SK-N-SH (cell line): ENCODE data around the gene MAST4. TPM values are rescaled to one million over a fixed set of nuclear protein-coding genes. Genes with fewer than 3 reads are reported as not detected.

Experiments used
- CTCF ChIA-PET: fragments of 300-600, 350-600 bp; formaldehyde crosslinking; extraction: SDS; loops from one replicate; lab custom pipeline; 2021; lab: Yijun Ruan, JAX
- POLR2A ChIA-PET: fragments of 350-600 bp; sonication (Branson Sonifier 250); formaldehyde crosslinking; extraction: SDS; loops from one replicate; lab custom pipeline; 2020; ENCODE audit warnings: antibody characterized with exemption, inconsistent platforms; lab: Yijun Ruan, JAX
- DNase-seq: peaks from one replicate; pipeline ENCODE4 v3.0.0; 2012
- H2AFZ ChIP-seq: fragments of 200-600 bp; sonication (generic); 2 replicates; pipeline ENCODE4 v1.8.1; 2016; ENCODE audit warnings: antibody characterized with exemption, mild to moderate bottlenecking, low read depth
- H3F3A ChIP-seq: fragments of 200-600 bp; sonication (generic); replicated peaks from 2 replicates; pipeline ENCODE3; 2016; ENCODE audit warnings: antibody characterized with exemption, mild to moderate bottlenecking; ENCODE audit not compliant: insufficient read depth
- H3K27ac ChIP-seq, 2 experiments: fragments of 200-500 bp in 1 of 2; fragments of 200-600 bp in 1 of 2; sonication (Bioruptor generic) in 1 of 2; sonication (generic), shearing (Covaris generic) in 1 of 2; 2 replicates each; pipeline versions ENCODE4 v1.5.1 to v1.6.1; 2014 to 2016; ENCODE audit warnings: low read depth in 2 of 2, inconsistent platforms in 1 of 2, low read length in 1 of 2, mild to moderate bottlenecking in 1 of 2, mixed read lengths in 1 of 2
- H3K27me3 ChIP-seq: fragments of 200-600 bp; sonication (generic), shearing (Covaris generic); 2 replicates; pipeline ENCODE4 v1.6.1; 2016; ENCODE audit warnings: mixed run types; ENCODE audit not compliant: insufficient read depth
- H3K36me3 ChIP-seq, 2 experiments: fragments of 200-500 bp in 1 of 2; fragments of 200-600 bp in 1 of 2; sonication (Bioruptor generic) in 1 of 2; sonication (generic) in 1 of 2; replicated peaks in 1 of 2; 2 replicates each; pipeline versions ENCODE3 to v1.5.1; 2014 to 2016; ENCODE audit warnings: low read length in 1 of 2, mild to moderate bottlenecking in 1 of 2; ENCODE audit not compliant: insufficient read depth in 2 of 2, control insufficient read depth in 1 of 2
- H3K4me1 ChIP-seq, 2 experiments: fragments of 200-500 bp in 1 of 2; fragments of 200-600 bp in 1 of 2; sonication (Bioruptor generic) in 1 of 2; sonication (generic), shearing (Covaris generic) in 1 of 2; 2 replicates each; pipeline versions ENCODE4 v1.5.1 to v1.6.1; 2014 to 2016; ENCODE audit warnings: low read depth in 1 of 2, low read length in 1 of 2, mixed run types in 1 of 2; ENCODE audit not compliant: insufficient read depth in 2 of 2, control insufficient read depth in 1 of 2
- H3K4me2 ChIP-seq: fragments of 200-600 bp; sonication (generic), shearing (Covaris generic); 2 replicates; pipeline ENCODE4 v1.6.1; 2017; ENCODE audit warnings: mixed run types
- H3K4me3 ChIP-seq, 2 experiments: fragments of 200-500 bp in 1 of 2; fragments of 200-600 bp in 1 of 2; sonication (Bioruptor generic) in 1 of 2; sonication (generic), shearing (Covaris generic) in 1 of 2; 2 replicates each; pipeline versions ENCODE4 v1.5.1 to v1.8.1; 2014 to 2016; ENCODE audit warnings: low read depth in 2 of 2, inconsistent platforms in 1 of 2, low read length in 1 of 2, mild to moderate bottlenecking in 1 of 2, mixed read lengths in 1 of 2, moderate library complexity in 1 of 2
- H3K79me2 ChIP-seq: fragments of 200-600 bp; sonication (generic); 2 replicates; pipeline ENCODE4 v1.8.1; 2017; ENCODE audit warnings: mild to moderate bottlenecking; ENCODE audit not compliant: insufficient read depth
- H3K9ac ChIP-seq: fragments of 200-600 bp; sonication (generic); 2 replicates; pipeline ENCODE4 v1.6.1; 2017; ENCODE audit warnings: mixed run types
- H3K9me2 ChIP-seq: fragments of 200-600 bp; sonication (generic); 2 replicates; pipeline ENCODE4 v1.6.1; 2017; ENCODE audit warnings: mixed run types
- H3K9me3 ChIP-seq: fragments of 200-600 bp; sonication (generic); 2 replicates; pipeline ENCODE4 v1.6.1; 2017; ENCODE audit warnings: mixed run types, mild to moderate bottlenecking, moderate library complexity
- H4K20me1 ChIP-seq: fragments of 200-600 bp; sonication (generic); 2 replicates; pipeline ENCODE4 v1.6.1; 2017; ENCODE audit warnings: mild to moderate bottlenecking, mixed run types; ENCODE audit not compliant: insufficient read depth
- CHD2 ChIP-seq: fragments of 150-350 bp; IDR thresholded peaks from 2 replicates; pipeline ENCODE4 v1.6.1; 2018; ENCODE audit warnings: low read length; ENCODE audit not compliant: partially characterized antibody
- CTCF ChIP-seq: fragments of 200-600 bp; sonication (generic); IDR thresholded peaks from 2 replicates; pipeline ENCODE4 v1.6.1; 2017; ENCODE audit warnings: antibody characterized with exemption, mild to moderate bottlenecking, moderate library complexity
- ELF1 ChIP-seq: IDR thresholded peaks from 2 replicates; pipeline ENCODE4 v1.4.0; 2012
- EZH2phosphoT487 ChIP-seq: fragments of 200-600 bp; sonication (generic); IDR thresholded peaks from 2 replicates; pipeline ENCODE4 v1.6.1; 2017; ENCODE audit warnings: low read depth, mixed run types, mild to moderate bottlenecking, antibody characterized with exemption, moderate library complexity, borderline replicate concordance
- FOSL2 ChIP-seq: IDR thresholded peaks from 2 replicates; pipeline ENCODE4 v1.4.0; 2012; ENCODE audit warnings: low read depth, mild to moderate bottlenecking, moderate library complexity, borderline replicate concordance
- FOXJ3 ChIP-seq: sonication (generic); formaldehyde crosslinking; IDR thresholded peaks from 2 replicates; pipeline ENCODE4 v1.5.1; 2020; ENCODE audit warnings: mild to moderate bottlenecking, missing genetic modification reagents
- FOXM1 ChIP-seq: IDR thresholded peaks from 2 replicates; pipeline ENCODE4 v1.4.0; 2012; ENCODE audit warnings: low read depth, mild to moderate bottlenecking
- GABPA ChIP-seq: IDR thresholded peaks from 2 replicates; pipeline ENCODE4 v1.4.0; 2012; ENCODE audit warnings: low read depth, mild to moderate bottlenecking
- GATA2 ChIP-seq: sonication (generic); formaldehyde crosslinking; IDR thresholded peaks from 2 replicates; pipeline ENCODE4 v1.5.0; 2020; ENCODE audit warnings: mild to moderate bottlenecking, missing genetic modification reagents
- IRF3 ChIP-seq: fragments of 150-350 bp; IDR thresholded peaks from 2 replicates; pipeline ENCODE4 v1.6.1; 2016; ENCODE audit warnings: mild to moderate bottlenecking, low read depth, low read length
- JUND ChIP-seq: IDR thresholded peaks from 2 replicates; pipeline ENCODE4 v1.4.0; 2012
- MEF2A ChIP-seq: IDR thresholded peaks from 2 replicates; pipeline ENCODE4 v1.4.0; 2012; ENCODE audit warnings: low read depth, borderline replicate concordance
- MXI1 ChIP-seq: IDR thresholded peaks from 2 replicates; pipeline ENCODE4 v1.6.1; 2012; ENCODE audit warnings: mild to moderate bottlenecking, low read depth, low read length, improper control_type of control experiment
- NFIC ChIP-seq: IDR thresholded peaks from 2 replicates; pipeline ENCODE4 v1.4.0; 2012; ENCODE audit warnings: borderline replicate concordance
- NRF1 ChIP-seq: IDR thresholded peaks from 2 replicates; pipeline ENCODE4 v1.6.1; 2012; ENCODE audit warnings: low read depth, mild to moderate bottlenecking, low read length
- POLR2AphosphoS5 ChIP-seq: IDR thresholded peaks from 2 replicates; pipeline ENCODE4 v1.6.1; 2012; ENCODE audit warnings: low read depth, low read length
- RAD21 ChIP-seq: IDR thresholded peaks from 2 replicates; pipeline ENCODE4 v1.6.1; 2012; ENCODE audit warnings: mild to moderate bottlenecking, low read length
- RCOR1 ChIP-seq: fragments of 150-350 bp; IDR thresholded peaks from 2 replicates; pipeline ENCODE4 v1.6.1; 2017; ENCODE audit warnings: antibody characterized with exemption, low read length
- RFX5 ChIP-seq: IDR thresholded peaks from 2 replicates; pipeline ENCODE4 v1.6.1; 2012; ENCODE audit warnings: mild to moderate bottlenecking, improper control_type of control experiment, low read length
- RXRA ChIP-seq: IDR thresholded peaks from 2 replicates; pipeline ENCODE4 v1.4.0; 2012; ENCODE audit warnings: low read depth, mild to moderate bottlenecking, borderline replicate concordance
- SMC3 ChIP-seq: IDR thresholded peaks from 2 replicates; pipeline ENCODE4 v1.6.1; 2012; ENCODE audit warnings: low read depth, low read length, improper control_type of control experiment
- TAF1 ChIP-seq: IDR thresholded peaks from 2 replicates; pipeline ENCODE4 v1.6.1; 2012; ENCODE audit warnings: low read depth, mild to moderate bottlenecking, low read length, moderate library complexity, borderline replicate concordance
- TCF12 ChIP-seq: IDR thresholded peaks from 2 replicates; pipeline ENCODE4 v1.4.0; 2012
- TEAD4 ChIP-seq: IDR thresholded peaks from 2 replicates; pipeline ENCODE4 v1.4.0; 2012; ENCODE audit warnings: mild to moderate bottlenecking, borderline replicate concordance; ENCODE audit not compliant: insufficient read depth
- WGBS: methylation state at CpG from one replicate; pipeline ENCODE4 v1.1.6; 2017; ENCODE audit warnings: low lambda C conversion rate; 5-methylcytosine and 5-hydroxymethylcytosine counted together
- polyA plus RNA-seq, 3 experiments: library from polyadenylated mRNA; depleted of rRNA; stranded (reverse); fragments of >200 nt; gene quantifications; 2 replicates each; pipeline ENCODE4 v1.2.3, GENCODE V29; 2012
- TF ChIP-seq, protein P1 (sequence below): IDR thresholded peaks from 2 replicates; pipeline ENCODE4; 2012
- TF ChIP-seq, protein P2 (sequence below): IDR thresholded peaks from 2 replicates; pipeline ENCODE4 v1.4.0; 2012; ENCODE audit warnings: low read depth

The MAST4 gene
- polyA plus RNA-seq, 1 of the 3 experiments (the other 2 are of a cell fraction): 2.2 TPM

- Histone ChIP-seq H2AFZ (no peak within 1 kb of the TSS), H3K9ac (no peak within 1 kb of the TSS), H3K4me3 (no peak within 1 kb of the TSS), H3F3A (no peaks in the 10 kb centered on the region), H4K20me1 (no peaks in the 10 kb centered on the region), H3K36me3 (no peaks in the 10 kb centered on the region)
- no peak for DNase-seq
- CTCF ChIA-PET: interaction anchor here (0.6 to 1.2 kb wide), 2 partner anchors 12 to 37 kb away, joined by 3 to 5 read pairs; no protein-coding TSS in a partner anchor
- no peak for TF ChIP-seq TCF12
- no peak for TF ChIP-seq JUND
- TF ChIP-seq NFIC: no peak
- no peak for TF ChIP-seq POLR2AphosphoS5
- TF ChIP-seq NRF1: no peak
- TF ChIP-seq CHD2: no peak
- no peak for TF ChIP-seq TAF1
- no peak for TF ChIP-seq IRF3
- TF ChIP-seq TEAD4: no peak
- no peak for TF ChIP-seq FOSL2
- TF ChIP-seq SMC3: no peak
- no peak for TF ChIP-seq ELF1
- TF ChIP-seq, protein P1, sequence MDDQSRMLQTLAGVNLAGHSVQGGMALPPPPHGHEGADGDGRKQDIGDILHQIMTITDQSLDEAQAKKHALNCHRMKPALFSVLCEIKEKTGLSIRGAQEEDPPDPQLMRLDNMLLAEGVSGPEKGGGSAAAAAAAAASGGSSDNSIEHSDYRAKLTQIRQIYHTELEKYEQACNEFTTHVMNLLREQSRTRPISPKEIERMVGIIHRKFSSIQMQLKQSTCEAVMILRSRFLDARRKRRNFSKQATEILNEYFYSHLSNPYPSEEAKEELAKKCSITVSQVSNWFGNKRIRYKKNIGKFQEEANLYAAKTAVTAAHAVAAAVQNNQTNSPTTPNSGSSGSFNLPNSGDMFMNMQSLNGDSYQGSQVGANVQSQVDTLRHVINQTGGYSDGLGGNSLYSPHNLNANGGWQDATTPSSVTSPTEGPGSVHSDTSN: no peak
- no peak for TF ChIP-seq RAD21
- no peak for TF ChIP-seq GATA2 (CRISPR knock-in tag)
- TF ChIP-seq, all 33 proteins: peak for 0
- Histone ChIP-seq H3K27me3 (no peaks in the 10 kb centered on the region), H3K79me2 (no peaks in the 10 kb centered on the region), H3K4me1 (no peaks in the 10 kb centered on the region; a peak in 1 of 4 replicates), H3K27ac (no peak within 1 kb of the TSS), H3K4me2 (no peak within 1 kb of the TSS), H3K9me3 (no peaks in the 10 kb centered on the region), H3K9me2 (no peaks in the 10 kb centered on the region)
- POLR2A ChIA-PET: no interaction called here
- 78% methylated on average over 5 of the region's 5 CpGs for WGBS
These were observed 600.4 kb downstream of the MAST4 start, which contains the start of gene CD180 for GRCh38 chr5:67196537-67197059. Gene CD180 (minus strand): TSS chr5:67196799. CDS start chr5:67196641, 158 bp downstream.

DNA sequence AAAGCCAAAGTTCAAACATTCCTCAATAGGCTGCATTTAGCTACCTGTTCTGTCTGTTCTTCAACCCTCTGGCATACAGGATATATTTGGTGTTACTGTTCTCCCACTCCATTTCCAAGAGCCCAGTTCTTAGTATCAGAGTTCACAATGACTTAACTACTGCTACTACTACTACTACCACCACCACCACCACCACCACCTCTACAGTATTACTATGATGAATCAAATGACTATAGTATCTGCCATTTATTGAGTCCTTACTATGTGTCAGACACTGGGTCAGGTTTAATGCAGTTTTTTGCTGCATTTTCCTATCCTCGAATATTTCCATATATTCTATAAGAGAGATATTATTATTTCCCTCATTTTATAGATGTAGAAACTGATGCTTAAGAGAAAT lies 601.3 kb downstream of the MAST4 start:
- Histone ChIP-seq H3K9me3 (no peaks in the 10 kb centered on the region), H3F3A (no peaks in the 10 kb centered on the region), H3K4me1 (no peaks in the 10 kb centered on the region; a peak in 1 of 4 replicates), H2AFZ (no peak overlapping the region), H3K27me3 (no peaks in the 10 kb centered on the region), H4K20me1 (no peaks in the 10 kb centered on the region), H3K79me2 (no peaks in the 10 kb centered on the region), H3K4me3 (no peak overlapping the region), H3K9me2 (no peaks in the 10 kb centered on the region), H3K27ac (no peak overlapping the region), H3K4me2 (no peak overlapping the region), H3K36me3 (no peaks in the 10 kb centered on the region), H3K9ac (no peak overlapping the region)
- ChIA-PET POLR2A (no interaction called here), CTCF (interaction anchor here (0.7 to 2.0 kb wide), 3 partner anchors 11 to 36 kb away, joined by 3 to 5 read pairs (median 5); no protein-coding TSS in a partner anchor)
- DNase-seq: no peak
- 64% methylated on average over 1 of the region's 1 CpG for WGBS
- TF ChIP-seq RFX5 (no peak), GABPA (no peak), POLR2AphosphoS5 (no peak), IRF3 (no peak), CHD2 (no peak), RXRA (no peak), FOXM1 (no peak), FOXJ3 (no peak), MEF2A (no peak), CTCF (no peak), MXI1 (no peak), NFIC (no peak), EZH2phosphoT487 (no peak), RCOR1 (no peak)
- TF ChIP-seq, protein P2, sequence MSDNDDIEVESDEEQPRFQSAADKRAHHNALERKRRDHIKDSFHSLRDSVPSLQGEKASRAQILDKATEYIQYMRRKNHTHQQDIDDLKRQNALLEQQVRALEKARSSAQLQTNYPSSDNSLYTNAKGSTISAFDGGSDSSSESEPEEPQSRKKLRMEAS: no peak
